Measurements from ENCODE around the gene CX3CR1. TPM values are rescaled to one million over a fixed set of nuclear protein-coding genes. Genes with fewer than 3 reads are reported as not detected.

CX3CR1 gene
- polyA plus RNA-seq, 1 donor from 2014 or later: 10.3 TPM

DNA sequence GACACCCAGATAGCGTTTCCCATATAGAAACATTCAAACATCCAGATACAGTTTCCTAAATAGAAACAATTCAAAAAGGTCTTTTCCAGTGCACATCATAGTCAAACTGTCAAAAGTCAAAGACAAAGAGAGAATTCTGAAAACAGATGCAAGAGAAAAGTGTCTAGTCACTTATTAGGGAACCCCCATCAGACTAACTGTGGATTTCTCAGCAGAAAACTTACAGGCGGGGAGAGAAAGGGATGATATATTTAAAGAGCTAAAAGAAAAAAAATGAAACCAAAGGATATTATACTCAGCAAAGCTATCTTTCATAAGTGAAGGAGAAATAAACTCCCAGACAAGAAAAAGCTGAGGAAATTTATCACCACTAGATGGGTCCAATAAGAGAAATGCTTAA, 22.3 kb upstream of the CX3CR1 start:
- Mint-ChIP-seq H3K36me3 (peaks cover 9% of the 10 kb centered on the region), H3K9me3 (peaks cover 17 to 33% (median 30%) of the 10 kb centered on the region in 3 donors), H3K27ac (no peak overlapping the region), H3K4me3 (no peak overlapping the region), H3K4me1 (no peaks in the 10 kb centered on the region), H3K27me3 (peaks cover 29% of the 10 kb centered on the region)

DNA sequence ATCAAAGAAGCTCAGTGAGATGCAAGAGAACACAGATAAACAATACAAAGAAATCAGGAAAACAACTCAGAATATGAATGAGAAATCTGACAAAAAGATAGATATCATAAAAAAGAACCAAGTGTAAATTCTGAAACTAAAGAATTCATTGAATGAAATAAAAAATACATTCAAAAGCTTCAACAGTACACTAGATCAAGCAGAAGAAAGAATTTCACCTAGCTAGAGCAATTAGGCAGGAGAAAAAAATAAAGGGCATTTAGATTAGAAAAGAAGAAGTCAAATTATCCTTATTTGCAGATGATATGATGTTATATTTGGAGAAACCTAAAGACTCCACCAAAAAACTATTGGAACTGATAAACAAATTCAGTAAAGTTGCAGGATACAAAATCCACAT, 19.4 kb upstream of the CX3CR1 start:
- Mint-ChIP-seq H3K36me3 (peaks cover 9% of the 10 kb centered on the region), H3K4me1 (no peaks in the 10 kb centered on the region), H3K9me3 (peaks cover 13 to 29% (median 27%) of the 10 kb centered on the region in 3 donors), H3K4me3 (peak overlapping the region in 1 of 4 donors; percentile 14), H3K27ac (no peak overlapping the region), H3K27me3 (peaks cover 19% of the 10 kb centered on the region)

- Mint-ChIP-seq H3K27me3 (peaks cover 13% of the 10 kb centered on the region), H3K4me1 (peaks cover 0 to 7% (median 2%) of the 10 kb centered on the region in 3 donors), H3K27ac (no peak overlapping the region), H3K36me3 (peaks cover 4% of the 10 kb centered on the region), H3K4me3 (peak overlapping the region in 1 of 4 donors; percentile 63), H3K9me3 (peaks cover 8 to 20% (median 15%) of the 10 kb centered on the region in 3 donors)
Measured at GRCh38 chr3:39296197-39297077, 16.6 kb upstream of the CX3CR1 start.

- Mint-ChIP-seq H3K4me3 (no peak overlapping the region), H3K27ac (no peak overlapping the region), H3K4me1 (peaks cover 0 to 8% (median 2%) of the 10 kb centered on the region in 3 donors), H3K27me3 (peaks cover 5% of the 10 kb centered on the region), H3K36me3 (peaks cover 1% of the 10 kb centered on the region), H3K9me3 (peaks cover 4 to 14% (median 14%) of the 10 kb centered on the region in 3 donors)
Measured at GRCh38 chr3:39295184-39295775, 15.4 kb upstream of the CX3CR1 start.

DNA sequence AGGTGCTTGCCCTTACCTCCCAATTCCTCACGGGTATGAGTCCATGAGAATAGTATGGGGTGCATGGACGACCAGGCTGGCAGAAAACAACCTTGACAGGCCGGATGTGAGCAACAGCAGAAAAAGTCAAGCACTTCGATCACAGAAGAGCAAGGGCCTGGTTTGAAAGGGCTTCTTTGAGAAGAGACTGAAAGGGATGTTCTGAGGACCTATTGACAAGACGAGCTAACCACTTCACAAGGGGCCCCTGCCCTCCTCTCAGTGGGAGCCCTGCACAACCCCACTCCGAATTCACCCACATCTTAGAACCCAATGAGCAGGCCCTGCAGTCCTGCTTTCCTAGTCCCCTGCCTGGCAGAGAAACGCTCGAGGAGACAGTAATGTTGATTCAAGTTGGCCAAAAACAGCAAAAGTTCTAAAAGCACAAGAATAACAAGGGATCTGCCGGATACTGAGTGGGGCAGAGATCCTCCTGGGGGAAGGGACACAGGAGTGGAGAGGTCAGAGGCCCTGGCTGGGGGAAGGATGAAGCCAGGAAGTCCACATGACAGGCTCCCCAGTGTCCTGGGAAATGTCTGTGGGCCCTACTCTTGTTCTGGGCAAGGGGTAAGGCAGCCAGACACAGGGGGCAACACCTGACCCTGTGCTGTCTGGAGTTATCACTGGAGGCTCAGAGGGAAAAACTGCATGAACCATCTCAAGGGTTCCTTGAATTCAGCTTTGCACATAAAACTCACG, 14.8 kb upstream of the CX3CR1 start:
- Mint-ChIP-seq H3K4me1 (peaks cover 0 to 8% (median 6%) of the 10 kb centered on the region in 3 donors), H3K36me3 (peaks cover 1% of the 10 kb centered on the region), H3K27ac (no peak overlapping the region), H3K4me3 (no peak overlapping the region), H3K27me3 (peaks cover under 1% of the 10 kb centered on the region), H3K9me3 (peaks cover 0 to 8% (median 8%) of the 10 kb centered on the region in 3 donors)

- H3K4me3 Mint-ChIP-seq: no peak overlapping the region
Measured at GRCh38 chr3:39292961-39293360, 13.1 kb upstream of the CX3CR1 start.

GRCh38 chr3:39291903-39292329, 12.1 kb upstream of the CX3CR1 start:
- peaks cover 10 to 21% (median 17%) of the 10 kb centered on the region in 3 donors for H3K4me1 Mint-ChIP-seq
- H3K9me3 Mint-ChIP-seq: no peaks in the 10 kb centered on the region
- peak overlapping the region in 1 of 3 donors; percentile 48 for H3K27ac Mint-ChIP-seq
- H3K36me3 Mint-ChIP-seq: no peaks in the 10 kb centered on the region
- H3K4me3 Mint-ChIP-seq: no peak overlapping the region
- peaks cover 1% of the 10 kb centered on the region for H3K27me3 Mint-ChIP-seq

More at GRCh38 chr3:39292961-39293360, 13.1 kb upstream of the CX3CR1 start:
- H3K27ac Mint-ChIP-seq: no peak overlapping the region
- peaks cover 1% of the 10 kb centered on the region for H3K27me3 Mint-ChIP-seq
- H3K36me3 Mint-ChIP-seq: no peaks in the 10 kb centered on the region
- no peaks in the 10 kb centered on the region for H3K9me3 Mint-ChIP-seq
- peaks cover 10 to 21% (median 17%) of the 10 kb centered on the region in 3 donors for H3K4me1 Mint-ChIP-seq

- no peak overlapping the region for H3K4me3 Mint-ChIP-seq
- H3K9me3 Mint-ChIP-seq: no peaks in the 10 kb centered on the region
- peaks cover 10 to 21% (median 17%) of the 10 kb centered on the region in 3 donors for H3K4me1 Mint-ChIP-seq
- peaks cover 1% of the 10 kb centered on the region for H3K27me3 Mint-ChIP-seq
- no peaks in the 10 kb centered on the region for H3K36me3 Mint-ChIP-seq
- no peak overlapping the region for H3K27ac Mint-ChIP-seq
Measured at GRCh38 chr3:39290255-39290654, 10.4 kb upstream of the CX3CR1 start.

DNA sequence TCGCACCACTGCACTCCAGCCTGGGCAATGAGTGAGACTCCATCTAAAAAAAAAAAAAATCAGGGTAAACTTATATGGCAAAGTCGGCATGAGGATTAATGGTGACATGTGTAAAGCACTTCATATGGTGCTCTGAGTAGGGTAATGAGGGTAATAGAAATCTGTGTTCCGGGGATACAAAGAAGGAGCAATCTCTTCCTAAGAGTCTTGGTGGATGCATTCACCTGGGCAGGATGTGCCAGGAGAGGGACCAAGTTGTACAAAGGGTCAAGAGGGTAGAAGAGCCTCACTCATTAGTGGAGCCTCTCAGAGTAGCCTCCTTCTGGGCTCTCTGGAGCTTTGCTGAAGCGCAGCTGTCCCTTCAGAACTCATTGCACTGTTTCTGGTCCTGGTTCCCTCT, 9.3 kb upstream of the CX3CR1 start:
- Mint-ChIP-seq H3K27ac (peak overlapping the region in 2 of 3 donors; percentile 1 to 67), H3K9me3 (no peaks in the 10 kb centered on the region), H3K36me3 (no peaks in the 10 kb centered on the region), H3K27me3 (peaks cover 1% of the 10 kb centered on the region), H3K4me1 (peaks cover 12 to 22% (median 21%) of the 10 kb centered on the region in 3 donors), H3K4me3 (peak overlapping the region in 2 of 4 donors; percentile 54 to 78)

GRCh38 chr3:39288300-39288808, 8.5 kb upstream of the CX3CR1 start:
- Mint-ChIP-seq H3K4me1 (peaks cover 12 to 22% (median 21%) of the 10 kb centered on the region in 3 donors), H3K4me3 (peak overlapping the region in 2 of 4 donors; percentile 54 to 78)

GRCh38 chr3:39287216-39288164, 7.7 kb upstream of the CX3CR1 start:
- peaks cover 15 to 25% (median 23%) of the 10 kb centered on the region in 3 donors for H3K4me1 Mint-ChIP-seq
- H3K9me3 Mint-ChIP-seq: no peaks in the 10 kb centered on the region
- no peak overlapping the region for H3K27ac Mint-ChIP-seq
- no peaks in the 10 kb centered on the region for H3K36me3 Mint-ChIP-seq
- H3K4me3 Mint-ChIP-seq: no peak overlapping the region
- H3K27me3 Mint-ChIP-seq: peaks cover 1% of the 10 kb centered on the region

More at GRCh38 chr3:39288300-39288808, 8.5 kb upstream of the CX3CR1 start:
- Mint-ChIP-seq H3K9me3 (no peaks in the 10 kb centered on the region), H3K27ac (peak overlapping the region in 1 of 3 donors; percentile 67), H3K36me3 (no peaks in the 10 kb centered on the region), H3K27me3 (peaks cover 1% of the 10 kb centered on the region)

GRCh38 chr3:39286771-39287170, 6.9 kb upstream of the CX3CR1 start:
- Mint-ChIP-seq H3K4me3 (no peak overlapping the region), H3K9me3 (no peaks in the 10 kb centered on the region), H3K36me3 (no peaks in the 10 kb centered on the region), H3K27ac (no peak overlapping the region), H3K27me3 (peaks cover 1% of the 10 kb centered on the region), H3K4me1 (peaks cover 19 to 27% (median 24%) of the 10 kb centered on the region in 3 donors)

DNA sequence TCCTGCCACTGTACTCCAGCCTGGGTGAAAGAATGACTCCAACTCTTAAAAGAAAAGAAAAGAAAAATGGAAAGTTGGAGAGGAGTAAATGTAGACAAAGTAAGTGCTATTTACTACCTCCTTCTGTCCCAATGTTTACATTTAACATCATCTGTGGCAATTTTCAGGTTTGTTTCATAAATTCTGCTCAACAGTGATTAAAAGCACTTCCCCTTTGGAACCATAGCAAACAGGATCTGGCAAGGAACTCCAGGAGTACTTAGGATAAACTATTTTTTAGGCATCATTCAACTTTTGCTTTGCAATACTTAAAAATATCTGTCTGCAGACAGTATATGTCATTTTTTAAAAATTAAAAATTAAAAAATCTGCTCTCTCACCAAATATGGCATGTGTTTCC, 5.5 kb upstream of the CX3CR1 start:
- Mint-ChIP-seq H3K36me3 (peaks cover 2% of the 10 kb centered on the region), H3K27ac (no peak overlapping the region), H3K4me1 (peaks cover 25 to 39% (median 26%) of the 10 kb centered on the region in 3 donors), H3K27me3 (peaks cover 1% of the 10 kb centered on the region), H3K4me3 (no peak overlapping the region), H3K9me3 (no peaks in the 10 kb centered on the region)

Data from IgD-negative memory B cell (primary cell).